Measurements from ENCODE around the gene CSTF1. TPM values are rescaled to one million over a fixed set of nuclear protein-coding genes. Genes with fewer than 3 reads are reported as not detected.
"Not testable (repeated sequence)": the region's sequence is repeated elsewhere in the genome, so short reads cannot be mapped to it uniquely, and the experiment has no call there.

CSTF1 gene
- total RNA-seq, 1 donor from 2014 or later, result 38.6 TPM

- peak overlapping the region; percentile 83 for H3K27ac Mint-ChIP-seq (ENCODE audit: unreplicated experiment)
- peak; percentile 32 for DNase-seq (ENCODE audit: extremely low spot score, unreplicated experiment)
- no peaks in the 10 kb centered on the region for H3K9me3 Mint-ChIP-seq (ENCODE audit: unreplicated experiment)
- H3K4me3 Mint-ChIP-seq (ENCODE audit: unreplicated experiment), result no peak overlapping the region
- TF ChIP-seq, protein P1, sequence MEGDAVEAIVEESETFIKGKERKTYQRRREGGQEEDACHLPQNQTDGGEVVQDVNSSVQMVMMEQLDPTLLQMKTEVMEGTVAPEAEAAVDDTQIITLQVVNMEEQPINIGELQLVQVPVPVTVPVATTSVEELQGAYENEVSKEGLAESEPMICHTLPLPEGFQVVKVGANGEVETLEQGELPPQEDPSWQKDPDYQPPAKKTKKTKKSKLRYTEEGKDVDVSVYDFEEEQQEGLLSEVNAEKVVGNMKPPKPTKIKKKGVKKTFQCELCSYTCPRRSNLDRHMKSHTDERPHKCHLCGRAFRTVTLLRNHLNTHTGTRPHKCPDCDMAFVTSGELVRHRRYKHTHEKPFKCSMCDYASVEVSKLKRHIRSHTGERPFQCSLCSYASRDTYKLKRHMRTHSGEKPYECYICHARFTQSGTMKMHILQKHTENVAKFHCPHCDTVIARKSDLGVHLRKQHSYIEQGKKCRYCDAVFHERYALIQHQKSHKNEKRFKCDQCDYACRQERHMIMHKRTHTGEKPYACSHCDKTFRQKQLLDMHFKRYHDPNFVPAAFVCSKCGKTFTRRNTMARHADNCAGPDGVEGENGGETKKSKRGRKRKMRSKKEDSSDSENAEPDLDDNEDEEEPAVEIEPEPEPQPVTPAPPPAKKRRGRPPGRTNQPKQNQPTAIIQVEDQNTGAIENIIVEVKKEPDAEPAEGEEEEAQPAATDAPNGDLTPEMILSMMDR (IDR thresholded peaks at IDR 0.05), result no peak
- H3K36me3 Mint-ChIP-seq (ENCODE audit: unreplicated experiment), result peaks cover 3% of the 10 kb centered on the region
- peaks cover 17% of the 10 kb centered on the region for H3K4me1 Mint-ChIP-seq (ENCODE audit: unreplicated experiment)
- no peaks in the 10 kb centered on the region for H3K27me3 Mint-ChIP-seq (ENCODE audit: unreplicated experiment)
These were observed 9.1 kb upstream of the CSTF1 start for GRCh38 chr20:56383334-56383733.

DNA sequence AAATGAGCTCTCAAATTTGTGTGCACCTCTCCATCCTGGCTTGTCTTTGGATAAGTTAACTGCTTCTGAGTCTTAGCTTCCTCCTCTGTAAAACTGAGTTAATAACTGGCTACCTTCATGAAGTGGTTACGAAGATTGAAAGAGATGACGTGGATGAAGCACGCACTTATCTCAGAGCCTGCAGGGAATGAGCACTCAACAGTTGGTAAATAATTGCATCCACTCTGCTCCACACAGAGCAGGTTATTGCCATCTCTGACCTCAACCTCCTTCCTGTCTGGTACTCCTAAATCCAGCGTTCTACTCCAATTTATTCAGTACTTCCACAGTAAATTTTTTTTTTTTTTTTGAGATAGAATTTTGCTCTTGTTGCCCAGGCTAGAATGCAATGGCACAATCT is 7.3 kb upstream of the CSTF1 start:
- Mint-ChIP-seq H3K4me3 (ENCODE audit: unreplicated experiment) (no peak overlapping the region), H3K27me3 (ENCODE audit: unreplicated experiment) (no peaks in the 10 kb centered on the region), H3K4me1 (ENCODE audit: unreplicated experiment) (peaks cover 26% of the 10 kb centered on the region), H3K27ac (ENCODE audit: unreplicated experiment) (no peak overlapping the region), H3K9me3 (ENCODE audit: unreplicated experiment) (no peaks in the 10 kb centered on the region), H3K36me3 (ENCODE audit: unreplicated experiment) (peaks cover 3% of the 10 kb centered on the region)
- TF ChIP-seq, protein P1 (IDR thresholded peaks at IDR 0.05), result no peak
- no peak for DNase-seq (ENCODE audit: extremely low spot score, unreplicated experiment)

- Mint-ChIP-seq H3K9me3 (ENCODE audit: unreplicated experiment) (no peaks in the 10 kb centered on the region), H3K36me3 (ENCODE audit: unreplicated experiment) (peaks cover 3% of the 10 kb centered on the region), H3K4me3 (ENCODE audit: unreplicated experiment) (no peak overlapping the region), H3K27ac (ENCODE audit: unreplicated experiment) (no peak overlapping the region), H3K27me3 (ENCODE audit: unreplicated experiment) (no peaks in the 10 kb centered on the region), H3K4me1 (ENCODE audit: unreplicated experiment) (peaks cover 32% of the 10 kb centered on the region)
- DNase-seq (ENCODE audit: extremely low spot score, unreplicated experiment), result no peak
- TF ChIP-seq, protein P1 (IDR thresholded peaks at IDR 0.05), result no peak
These were observed 6.2 kb upstream of the CSTF1 start for GRCh38 chr20:56386219-56386618.

DNA sequence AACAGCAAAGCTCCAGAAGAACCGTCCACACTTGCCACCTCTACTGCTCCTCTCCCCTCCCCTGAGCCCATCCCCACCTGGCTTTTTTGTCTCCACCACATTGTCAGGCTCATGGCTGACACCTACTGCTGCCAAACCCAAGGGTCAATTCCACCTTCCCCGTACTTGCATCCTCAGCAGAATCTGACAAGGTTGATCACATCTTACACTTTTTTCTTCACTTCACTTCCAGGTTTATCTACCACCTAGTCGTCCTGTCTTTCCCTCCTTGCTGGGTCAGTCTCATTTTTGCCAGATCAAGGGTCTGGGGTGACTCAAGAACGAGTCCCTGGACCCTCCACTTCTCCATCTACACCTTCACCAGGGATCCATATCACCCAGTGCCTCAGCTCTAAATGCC is 3.6 kb upstream of the CSTF1 start:
- peaks cover 34% of the 10 kb centered on the region for H3K4me1 Mint-ChIP-seq (ENCODE audit: unreplicated experiment)
- H3K4me3 Mint-ChIP-seq (ENCODE audit: unreplicated experiment), result no peak overlapping the region
- H3K36me3 Mint-ChIP-seq (ENCODE audit: unreplicated experiment), result peaks cover 3% of the 10 kb centered on the region
- no peak for DNase-seq (ENCODE audit: extremely low spot score, unreplicated experiment)
- no peaks in the 10 kb centered on the region for H3K9me3 Mint-ChIP-seq (ENCODE audit: unreplicated experiment)
- H3K27me3 Mint-ChIP-seq (ENCODE audit: unreplicated experiment), result no peaks in the 10 kb centered on the region
- H3K27ac Mint-ChIP-seq (ENCODE audit: unreplicated experiment), result no peak overlapping the region
- TF ChIP-seq, protein P1 (IDR thresholded peaks at IDR 0.05), result no peak

DNA sequence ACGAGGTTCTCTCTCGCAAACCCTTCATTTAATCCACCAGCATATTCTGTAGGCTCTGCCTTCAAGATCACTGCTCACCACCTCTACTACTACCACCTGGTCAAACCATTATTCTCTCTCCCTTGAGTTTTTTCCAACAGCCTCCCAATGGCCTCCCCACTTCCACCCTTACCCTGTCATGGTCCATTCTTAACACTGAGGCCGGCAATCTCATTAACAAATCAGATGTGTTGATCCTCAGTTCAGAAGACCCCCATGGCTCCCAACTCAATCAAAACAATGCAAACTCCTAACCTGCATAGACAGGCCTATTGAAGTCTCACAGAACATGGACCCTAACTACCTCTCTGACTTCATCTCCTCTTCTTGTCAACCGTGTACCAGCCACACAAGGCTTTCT is 2.6 kb upstream of the CSTF1 start:
- no peak for DNase-seq (ENCODE audit: extremely low spot score, unreplicated experiment)
- Mint-ChIP-seq H3K9me3 (ENCODE audit: unreplicated experiment) (no peaks in the 10 kb centered on the region), H3K27ac (ENCODE audit: unreplicated experiment) (peak overlapping the region; percentile 13)

GRCh38 chr20:56390396-56390795 is 2.0 kb upstream of the CSTF1 start:
- not testable (repeated sequence) for H3K4me3 Mint-ChIP-seq (ENCODE audit: unreplicated experiment); H3K27me3 Mint-ChIP-seq (ENCODE audit: unreplicated experiment); H3K27ac Mint-ChIP-seq (ENCODE audit: unreplicated experiment); H3K9me3 Mint-ChIP-seq (ENCODE audit: unreplicated experiment); H3K36me3 Mint-ChIP-seq (ENCODE audit: unreplicated experiment); DNase-seq (ENCODE audit: extremely low spot score, unreplicated experiment)
- H3K4me1 Mint-ChIP-seq (ENCODE audit: unreplicated experiment), result peaks cover 31% of the 10 kb centered on the region

More for the DNA sequence above, 2.6 kb upstream of the CSTF1 start:
- TF ChIP-seq, protein P1 (IDR thresholded peaks at IDR 0.05), result no peak
- H3K27me3 Mint-ChIP-seq (ENCODE audit: unreplicated experiment), result no peaks in the 10 kb centered on the region
- H3K4me1 Mint-ChIP-seq (ENCODE audit: unreplicated experiment), result peaks cover 33% of the 10 kb centered on the region
- peaks cover 3% of the 10 kb centered on the region for H3K36me3 Mint-ChIP-seq (ENCODE audit: unreplicated experiment)
- H3K4me3 Mint-ChIP-seq (ENCODE audit: unreplicated experiment), result no peak overlapping the region
